Esophagus muscularis mucosa (tissue), 4 donors: ENCODE results near the gene TEAD1. TPM values are rescaled to one million over a fixed set of nuclear protein-coding genes. Genes with fewer than 3 reads are reported as not detected.

Experiments
- DNase-seq: peaks from one replicate; pipeline ENCODE4 v3.0.0-alpha.2; 2017; ENCODE audit errors: extremely low spot score
- H3K27ac ChIP-seq, 4 donors: fragments of 200-600 bp; sonication (generic); replicated peaks in 1 of 4; 1 replicate in 3 of 4; 2 replicates in 1 of 4; pipeline ENCODE4 v1.5.1; 2016 to 2019; ENCODE audit warnings: mild to moderate bottlenecking in 1 of 4
- H3K27me3 ChIP-seq, 4 donors: fragments of 200-600 bp; sonication (generic); one replicate each; pipeline versions ENCODE4 v1.5.1 to v1.6.0; 2016 to 2019
- H3K36me3 ChIP-seq, 4 donors: fragments of 200-600 bp; sonication (generic); one replicate each; pipeline ENCODE4 v1.5.1; 2016 to 2019
- H3K4me1 ChIP-seq, 4 donors: fragments of 200-600 bp; sonication (generic); one replicate each; pipeline ENCODE4 v1.5.1; 2016 to 2019
- H3K4me3 ChIP-seq, 4 donors: fragments of 200-600 bp; sonication (generic); 1 replicate in 2 of 4; 2 replicates in 2 of 4; pipeline ENCODE4 v1.5.1; 2016 to 2019; ENCODE audit warnings: mild to moderate bottlenecking in 4 of 4, moderate library complexity in 1 of 4
- H3K9me3 ChIP-seq, 4 donors: fragments of 200-600 bp; sonication (generic); 1 replicate in 3 of 4; 2 replicates in 1 of 4; pipeline ENCODE4 v1.5.1; 2016 to 2019
- CTCF ChIP-seq, 3 experiments: fragments of 200-600 bp in 2 of 3; fragments of 450-650 bp in 1 of 3; sonication (generic) in 2 of 3; IDR thresholded peaks; one replicate each; pipeline ENCODE4 v1.5.1; 2017 to 2019; ENCODE audit warnings: antibody characterized with exemption in 3 of 3, mild to moderate bottlenecking in 2 of 3, moderate library complexity in 1 of 3
- EP300 ChIP-seq: sonication (generic); formaldehyde crosslinking; IDR thresholded peaks from one replicate; pipeline ENCODE4 v1.6.1; 2017; ENCODE audit warnings: antibody characterized with exemption
- POLR2A ChIP-seq: fragments of 450-650 bp; IDR thresholded peaks from one replicate; pipeline ENCODE4 v1.6.1; 2017; ENCODE audit warnings: antibody characterized with exemption, moderate library complexity, mild to moderate bottlenecking, low read depth
- POLR2AphosphoS5 ChIP-seq, 2 donors: sonication (generic); formaldehyde crosslinking; IDR thresholded peaks; one replicate each; pipeline ENCODE4 v1.6.1; 2017; ENCODE audit warnings: antibody characterized with exemption in 2 of 2
- WGBS: methylation state at CpG from one replicate; pipeline ENCODE4 v1.1.5; 2018; 5-methylcytosine and 5-hydroxymethylcytosine counted together
- intact Hi-C: fragments of 100-400 bp; cut with DNase I; formaldehyde crosslinking; loops from one replicate; pipeline ENCODE4 v1.15.1; 2023
- total RNA-seq, 4 donors: library from RNA; depleted of rRNA; stranded (reverse); fragments of >200 nt; gene quantifications; one replicate each; pipeline versions ENCODE4 v1.1.0 to v1.2.1, GENCODE V29; 2016

Gene TEAD1
- total RNA-seq, 4 donors from 2014 or later, result 147 to 307 (median 232) TPM

GRCh38 chr11:12770966-12771597 lies 96.9 kb downstream of the TEAD1 start:
- Histone ChIP-seq H3K27me3 (no peaks in the 10 kb centered on the region), H3K4me1 (peaks cover 30 to 70% (median 52%) of the 10 kb centered on the region in 4 donors), H3K27ac (no peak overlapping the region), H3K4me3 (no peak overlapping the region), H3K9me3 (no peaks in the 10 kb centered on the region), H3K36me3 (peaks cover 0 to 15% (median 0%) of the 10 kb centered on the region in 4 donors)
- intact Hi-C loops, result no loop called here
- TF ChIP-seq POLR2A (no peak), POLR2AphosphoS5 (IDR thresholded peaks at IDR 0.05) (no peak), EP300 (no peak), CTCF (IDR thresholded peaks at IDR 0.05) (no peak)
- DNase-seq, result no peak
- 86% methylated on average over 8 of the region's 8 CpGs for WGBS

- H3K4me3 ChIP-seq, result no peak overlapping the region
- WGBS, result 73% methylated on average over 2 of the region's 2 CpGs
- no peaks in the 10 kb centered on the region for H3K9me3 ChIP-seq
- no peak for DNase-seq
- no peak overlapping the region for H3K27ac ChIP-seq
- peaks cover 32 to 72% (median 48%) of the 10 kb centered on the region in 4 donors for H3K4me1 ChIP-seq
- no peaks in the 10 kb centered on the region for H3K27me3 ChIP-seq
- peaks cover 0 to 7% (median 0%) of the 10 kb centered on the region in 4 donors for H3K36me3 ChIP-seq
- intact Hi-C loops, result no loop called here
- no peak for TF ChIP-seq EP300
These were observed 97.7 kb downstream of the TEAD1 start for GRCh38 chr11:12771875-12772274.

- H3K36me3 ChIP-seq, result peaks cover 0 to 5% (median 0%) of the 10 kb centered on the region in 4 donors
- intact Hi-C loops, result no loop called here
- H3K4me3 ChIP-seq, result no peak overlapping the region
- no peaks in the 10 kb centered on the region for H3K27me3 ChIP-seq
- DNase-seq, result no peak
- 75% methylated on average over 1 of the region's 1 CpG for WGBS
- H3K4me1 ChIP-seq, result peaks cover 37 to 72% (median 48%) of the 10 kb centered on the region in 4 donors
- TF ChIP-seq POLR2A, result no peak
- TF ChIP-seq CTCF (IDR thresholded peaks at IDR 0.05), result no peak
- TF ChIP-seq EP300, result no peak
- TF ChIP-seq POLR2AphosphoS5 (IDR thresholded peaks at IDR 0.05), result no peak
- H3K27ac ChIP-seq, result no peak overlapping the region
- no peaks in the 10 kb centered on the region for H3K9me3 ChIP-seq
These were observed 98.1 kb downstream of the TEAD1 start for GRCh38 chr11:12772324-12772723.

- Histone ChIP-seq H3K4me1 (peaks cover 46 to 78% (median 55%) of the 10 kb centered on the region in 4 donors), H3K27ac (no peak overlapping the region), H3K9me3 (no peaks in the 10 kb centered on the region), H3K4me3 (no peak overlapping the region), H3K27me3 (no peaks in the 10 kb centered on the region), H3K36me3 (peaks cover 0 to 4% (median 0%) of the 10 kb centered on the region in 4 donors)
- DNase-seq, result no peak
- WGBS, result 87% methylated on average over 2 of the region's 2 CpGs
- intact Hi-C loops, result no loop called here
- TF ChIP-seq POLR2AphosphoS5 (IDR thresholded peaks at IDR 0.05) (no peak), POLR2A (no peak), CTCF (IDR thresholded peaks at IDR 0.05) (no peak), EP300 (no peak)
These were observed 99.4 kb downstream of the TEAD1 start for GRCh38 chr11:12773591-12773990.

- TF ChIP-seq CTCF (IDR thresholded peaks at IDR 0.05), result no peak
- no peak for TF ChIP-seq POLR2AphosphoS5 (IDR thresholded peaks at IDR 0.05)
- TF ChIP-seq EP300, result no peak
- no peak for TF ChIP-seq POLR2A
- Histone ChIP-seq H3K9me3 (no peaks in the 10 kb centered on the region), H3K4me1 (peaks cover 31 to 62% (median 44%) of the 10 kb centered on the region in 4 donors), H3K27me3 (no peaks in the 10 kb centered on the region), H3K27ac (no peak overlapping the region), H3K4me3 (no peak overlapping the region), H3K36me3 (no peaks in the 10 kb centered on the region)
- intact Hi-C loops, result no loop called here
- no peak for DNase-seq
- 94% methylated on average over 10 of the region's 10 CpGs for WGBS
These were observed 101.7 kb downstream of the TEAD1 start for GRCh38 chr11:12775955-12776354.
